MM.1S (cell line): ENCODE results near the gene PPFIA2.

ENCODE experiments used
- EZH2 ChIP-seq: fragments of 300-600 bp; sonication (generic); optimal IDR thresholded peaks from 2 replicates; pipeline ENCODE3; 2017; ENCODE audit warnings: low read depth, mild to moderate bottlenecking, antibody characterized with exemption, low read length, mixed read lengths
- EZH2phosphoT487 ChIP-seq: fragments of 300-600 bp; sonication (generic); IDR thresholded peaks from 2 replicates; pipeline ENCODE4 v1.6.1; 2018; ENCODE audit warnings: antibody characterized with exemption, low read length
- TF ChIP-seq, protein P1 (sequence below): fragments of 300-600 bp; sonication (generic); IDR thresholded peaks from 2 replicates; pipeline ENCODE4 v1.5.1; 2016; ENCODE audit warnings: antibody characterized with exemption, low read length, mixed read lengths

DNA sequence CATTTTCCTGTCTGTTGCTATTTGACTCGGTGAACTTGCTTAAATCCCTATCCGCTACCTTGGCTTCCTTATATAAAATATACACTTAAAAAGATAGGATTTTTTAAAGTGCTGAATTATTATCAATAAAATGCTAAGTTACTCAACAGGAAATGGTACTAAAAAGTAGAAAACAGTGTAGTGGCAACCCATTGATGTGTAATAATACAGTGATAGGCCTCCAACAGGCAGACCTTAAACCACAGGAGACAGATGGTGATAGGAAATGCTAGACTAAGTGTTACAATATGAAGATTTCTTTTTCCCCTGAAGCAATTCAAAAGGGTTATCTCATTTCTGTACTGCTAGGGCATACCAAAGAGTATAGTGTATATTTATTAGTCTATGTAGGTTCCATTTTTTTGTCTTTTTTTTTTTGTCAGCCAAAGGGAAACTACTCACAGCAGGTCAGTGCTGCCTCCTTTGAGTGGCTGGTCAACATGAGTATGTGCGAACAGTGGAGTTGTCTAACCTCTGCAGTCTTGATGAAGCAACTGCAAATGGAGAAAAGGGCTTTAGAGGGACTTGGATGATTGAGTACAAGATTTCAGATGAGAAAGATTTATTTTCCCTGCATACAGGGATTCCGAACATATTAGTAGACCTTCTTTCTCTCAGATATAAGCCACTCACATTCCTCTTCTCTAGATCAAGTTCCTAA is 497.5 kb downstream of the PPFIA2 start:
- TF ChIP-seq, protein P1, sequence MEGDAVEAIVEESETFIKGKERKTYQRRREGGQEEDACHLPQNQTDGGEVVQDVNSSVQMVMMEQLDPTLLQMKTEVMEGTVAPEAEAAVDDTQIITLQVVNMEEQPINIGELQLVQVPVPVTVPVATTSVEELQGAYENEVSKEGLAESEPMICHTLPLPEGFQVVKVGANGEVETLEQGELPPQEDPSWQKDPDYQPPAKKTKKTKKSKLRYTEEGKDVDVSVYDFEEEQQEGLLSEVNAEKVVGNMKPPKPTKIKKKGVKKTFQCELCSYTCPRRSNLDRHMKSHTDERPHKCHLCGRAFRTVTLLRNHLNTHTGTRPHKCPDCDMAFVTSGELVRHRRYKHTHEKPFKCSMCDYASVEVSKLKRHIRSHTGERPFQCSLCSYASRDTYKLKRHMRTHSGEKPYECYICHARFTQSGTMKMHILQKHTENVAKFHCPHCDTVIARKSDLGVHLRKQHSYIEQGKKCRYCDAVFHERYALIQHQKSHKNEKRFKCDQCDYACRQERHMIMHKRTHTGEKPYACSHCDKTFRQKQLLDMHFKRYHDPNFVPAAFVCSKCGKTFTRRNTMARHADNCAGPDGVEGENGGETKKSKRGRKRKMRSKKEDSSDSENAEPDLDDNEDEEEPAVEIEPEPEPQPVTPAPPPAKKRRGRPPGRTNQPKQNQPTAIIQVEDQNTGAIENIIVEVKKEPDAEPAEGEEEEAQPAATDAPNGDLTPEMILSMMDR = no peak
- TF ChIP-seq EZH2phosphoT487 (no peak), EZH2 (no peak)
